Measurements from ENCODE around the gene MED13L. TPM values are rescaled to one million over a fixed set of nuclear protein-coding genes. Genes with fewer than 3 reads are reported as not detected.

MED13L gene
- total RNA-seq, 2 experiments from 2014 or later: 74.7 to 76.9 TPM

- Mint-ChIP-seq H3K9me3 (ENCODE audit: insufficient read depth) (no peaks in the 10 kb centered on the region), H3K36me3 (ENCODE audit: low read depth) (peaks cover 17% of the 10 kb centered on the region), H3K27me3 (ENCODE audit: low read depth) (no peaks in the 10 kb centered on the region), H3K4me1 (ENCODE audit: low read depth) (peaks cover 19% of the 10 kb centered on the region), H3K4me3 (no peak overlapping the region), H3K27ac (no peak overlapping the region)
- DNase-seq (no peak), ATAC-seq (peak; percentile 70)
- ChIA-PET CTCF (interaction anchor here (1.4 kb wide), 1 partner anchor 45 kb away, joined by 3 read pairs; no protein-coding TSS in a partner anchor), POLR2A (no interaction called here)
Observed at GRCh38 chr12:116087962-116088361, 189.5 kb downstream of the MED13L start.

DNA sequence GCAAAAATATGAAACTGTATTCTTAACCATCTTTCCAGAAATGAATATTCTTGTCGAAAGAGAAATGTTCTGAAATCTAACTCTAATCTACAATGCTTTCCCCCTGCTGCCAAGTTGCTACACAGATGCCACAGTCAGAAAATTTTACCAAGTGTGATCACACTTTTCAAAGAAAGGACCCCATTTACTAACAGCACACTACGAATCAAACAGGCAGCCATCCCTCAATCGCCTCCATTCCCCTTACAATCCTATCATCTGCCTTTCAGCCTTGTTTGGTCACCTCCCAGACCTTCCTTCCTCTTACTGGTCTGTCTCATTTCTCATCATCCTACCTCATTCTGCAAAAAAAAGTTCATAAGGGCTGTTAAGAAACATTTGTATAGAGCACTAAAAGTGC lies 190.1 kb downstream of the MED13L start:
- Mint-ChIP-seq H3K27me3 (ENCODE audit: low read depth) (no peaks in the 10 kb centered on the region), H3K4me3 (no peak overlapping the region), H3K9me3 (ENCODE audit: insufficient read depth) (no peaks in the 10 kb centered on the region), H3K4me1 (ENCODE audit: low read depth) (peaks cover 19% of the 10 kb centered on the region), H3K36me3 (ENCODE audit: low read depth) (peaks cover 17% of the 10 kb centered on the region), H3K27ac (no peak overlapping the region)
- ATAC-seq (no peak), DNase-seq (no peak)
- ChIA-PET CTCF (interaction anchor here (0.8 to 1.4 kb wide), 2 partner anchors 21 to 37 kb away, joined by 3 to 4 read pairs; no protein-coding TSS in a partner anchor), POLR2A (interaction anchor here (0.7 kb wide), 1 partner anchor 452 kb away, joined by 3 read pairs; no protein-coding TSS in a partner anchor)

- ChIA-PET CTCF (interaction anchor here (1.5 kb wide), 1 partner anchor 11 kb away, joined by 4 read pairs; no protein-coding TSS in a partner anchor), POLR2A (no interaction called here)
- DNase-seq (no peak), ATAC-seq (no peak)
- no peaks in the 10 kb centered on the region for H3K4me1 Mint-ChIP-seq (ENCODE audit: low read depth)
- no peaks in the 10 kb centered on the region for H3K27me3 Mint-ChIP-seq (ENCODE audit: low read depth)
- H3K4me3 Mint-ChIP-seq: no peak overlapping the region
- H3K36me3 Mint-ChIP-seq (ENCODE audit: low read depth): peaks cover 3% of the 10 kb centered on the region
- H3K9me3 Mint-ChIP-seq (ENCODE audit: insufficient read depth): no peaks in the 10 kb centered on the region
- H3K27ac Mint-ChIP-seq: no peak overlapping the region
Observed at GRCh38 chr12:116080415-116080814, 197.1 kb downstream of the MED13L start.

DNA sequence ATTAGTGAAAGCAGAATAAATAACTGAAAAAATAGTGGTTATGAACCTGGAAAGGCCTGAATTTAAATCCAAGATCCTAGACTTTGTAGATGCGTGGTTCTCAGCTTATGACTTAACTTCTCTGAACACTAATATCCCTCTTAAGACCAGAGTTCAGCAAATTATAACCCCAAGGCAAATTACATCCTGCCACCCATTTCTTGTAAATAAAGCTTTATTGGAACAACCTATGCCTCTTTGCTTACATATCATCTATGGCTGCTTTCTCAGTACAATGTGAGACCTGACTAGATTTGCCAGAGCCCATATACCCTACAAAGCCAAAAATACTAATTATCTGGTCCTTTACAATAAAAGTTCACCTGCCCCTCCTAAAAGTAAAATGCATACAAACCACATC lies 199.1 kb downstream of the MED13L start:
- peaks cover 6% of the 10 kb centered on the region for H3K4me1 Mint-ChIP-seq (ENCODE audit: low read depth)
- no peak overlapping the region for H3K4me3 Mint-ChIP-seq
- H3K36me3 Mint-ChIP-seq (ENCODE audit: low read depth): no peaks in the 10 kb centered on the region
- ChIA-PET CTCF (interaction anchor here (0.8 to 1.2 kb wide), 2 partner anchors 10 to 631 kb away, joined by 3 read pairs; no protein-coding TSS in a partner anchor), POLR2A (no interaction called here)
- no peak for DNase-seq
- ATAC-seq: no peak
- H3K27me3 Mint-ChIP-seq (ENCODE audit: low read depth): no peaks in the 10 kb centered on the region
- no peaks in the 10 kb centered on the region for H3K9me3 Mint-ChIP-seq (ENCODE audit: insufficient read depth)
- H3K27ac Mint-ChIP-seq: no peak overlapping the region

DNA sequence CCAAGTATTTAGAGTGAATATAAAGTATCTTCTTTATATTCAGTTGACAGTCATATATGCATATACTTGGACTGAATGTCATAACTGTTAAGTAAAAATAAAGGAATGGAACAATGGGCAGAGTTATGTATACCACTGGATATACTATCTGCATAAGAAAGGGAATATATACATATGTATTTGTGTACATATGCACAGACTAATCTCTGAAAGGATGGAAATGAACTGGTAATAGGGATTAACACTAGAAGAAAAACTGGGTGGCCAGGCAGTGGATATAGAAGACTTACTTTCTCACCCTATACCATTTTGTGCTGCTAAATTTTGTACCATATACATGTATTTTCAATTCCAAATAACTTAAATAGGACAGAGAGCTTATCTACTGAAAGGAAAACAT lies 200.1 kb downstream of the MED13L start:
- no peak for ATAC-seq
- no peak for DNase-seq
- Mint-ChIP-seq H3K27me3 (ENCODE audit: low read depth) (no peaks in the 10 kb centered on the region), H3K36me3 (ENCODE audit: low read depth) (no peaks in the 10 kb centered on the region), H3K9me3 (ENCODE audit: insufficient read depth) (no peaks in the 10 kb centered on the region), H3K4me1 (ENCODE audit: low read depth) (peaks cover 6% of the 10 kb centered on the region), H3K27ac (no peak overlapping the region), H3K4me3 (no peak overlapping the region)
- ChIA-PET POLR2A (interaction anchor here (0.6 kb wide), 1 partner anchor 8 kb away, joined by 3 read pairs; no protein-coding TSS in a partner anchor), CTCF (interaction anchor here (0.7 to 1.6 kb wide), 3 partner anchors 9 to 632 kb away, joined by 3 to 5 read pairs (median 3); no protein-coding TSS in a partner anchor)

DNA sequence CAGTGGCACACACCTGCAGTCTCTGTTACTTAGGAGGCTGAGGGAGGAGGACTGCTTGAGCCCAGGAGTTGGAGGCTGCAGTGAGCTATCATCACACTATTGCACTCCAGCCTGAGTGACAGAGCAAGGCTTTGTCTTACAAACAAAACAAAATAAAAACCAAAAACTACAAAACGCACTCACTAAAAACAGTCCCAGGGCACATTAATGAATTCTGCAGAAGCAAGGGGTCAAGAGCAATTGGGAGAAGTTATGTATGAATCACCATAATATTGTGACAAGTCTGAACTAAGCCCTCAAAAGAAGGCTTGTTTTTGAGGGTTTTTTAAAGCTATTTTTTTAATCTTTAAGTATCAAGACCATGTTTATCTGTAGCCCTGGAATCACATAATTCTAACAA lies 201.1 kb downstream of the MED13L start:
- ATAC-seq (no peak), DNase-seq (no peak)
- ChIA-PET CTCF (interaction anchor here (0.6 to 1.6 kb wide), 4 partner anchors 8 to 31 kb away, joined by 3 to 5 read pairs (median 3); no protein-coding TSS in a partner anchor), POLR2A (no interaction called here)
- Mint-ChIP-seq H3K4me1 (ENCODE audit: low read depth) (peaks cover 6% of the 10 kb centered on the region), H3K4me3 (no peak overlapping the region), H3K36me3 (ENCODE audit: low read depth) (no peaks in the 10 kb centered on the region), H3K9me3 (ENCODE audit: insufficient read depth) (no peaks in the 10 kb centered on the region), H3K27ac (no peak overlapping the region), H3K27me3 (ENCODE audit: low read depth) (no peaks in the 10 kb centered on the region)

DNA sequence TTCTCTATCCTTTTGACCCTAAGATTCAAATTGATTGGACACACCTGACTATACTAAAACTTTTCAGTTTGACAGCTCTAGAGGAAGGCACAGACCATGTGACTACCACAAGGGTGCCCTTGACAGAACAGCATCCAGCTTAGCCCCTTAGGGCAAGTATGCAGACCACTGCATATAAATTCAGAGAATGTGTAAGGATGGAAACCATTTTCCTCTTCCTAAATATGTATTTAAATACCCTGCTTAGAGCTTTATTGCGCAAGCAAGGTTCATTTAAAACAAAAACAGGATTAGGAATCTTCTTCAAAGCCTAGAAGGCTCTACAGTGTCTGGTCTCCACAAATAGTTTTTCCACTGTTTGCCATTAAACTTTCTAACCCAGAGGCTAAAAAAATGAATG lies 202.8 kb downstream of the MED13L start:
- no peaks in the 10 kb centered on the region for H3K36me3 Mint-ChIP-seq (ENCODE audit: low read depth)
- DNase-seq (no peak), ATAC-seq (no peak)
- ChIA-PET POLR2A (no interaction called here), CTCF (no interaction called here)
- H3K4me3 Mint-ChIP-seq: no peak overlapping the region
- H3K4me1 Mint-ChIP-seq (ENCODE audit: low read depth): peaks cover 6% of the 10 kb centered on the region
- no peaks in the 10 kb centered on the region for H3K9me3 Mint-ChIP-seq (ENCODE audit: insufficient read depth)
- H3K27me3 Mint-ChIP-seq (ENCODE audit: low read depth): no peaks in the 10 kb centered on the region
- H3K27ac Mint-ChIP-seq: no peak overlapping the region

GRCh38 chr12:116071555-116072230 lies 205.8 kb downstream of the MED13L start:
- Mint-ChIP-seq H3K4me1 (ENCODE audit: low read depth) (peaks cover 14% of the 10 kb centered on the region), H3K9me3 (ENCODE audit: insufficient read depth) (no peaks in the 10 kb centered on the region), H3K36me3 (ENCODE audit: low read depth) (no peaks in the 10 kb centered on the region), H3K4me3 (no peak overlapping the region), H3K27me3 (ENCODE audit: low read depth) (no peaks in the 10 kb centered on the region), H3K27ac (no peak overlapping the region)
- DNase-seq (no peak), ATAC-seq (no peak)
- POLR2A ChIA-PET: interaction anchor here (0.7 kb wide), 1 partner anchor 9 kb away, joined by 3 read pairs; no protein-coding TSS in a partner anchor
- CTCF ChIA-PET: interaction anchor here (1.2 kb wide), 1 partner anchor 19 kb away, joined by 3 read pairs; no protein-coding TSS in a partner anchor

DNA sequence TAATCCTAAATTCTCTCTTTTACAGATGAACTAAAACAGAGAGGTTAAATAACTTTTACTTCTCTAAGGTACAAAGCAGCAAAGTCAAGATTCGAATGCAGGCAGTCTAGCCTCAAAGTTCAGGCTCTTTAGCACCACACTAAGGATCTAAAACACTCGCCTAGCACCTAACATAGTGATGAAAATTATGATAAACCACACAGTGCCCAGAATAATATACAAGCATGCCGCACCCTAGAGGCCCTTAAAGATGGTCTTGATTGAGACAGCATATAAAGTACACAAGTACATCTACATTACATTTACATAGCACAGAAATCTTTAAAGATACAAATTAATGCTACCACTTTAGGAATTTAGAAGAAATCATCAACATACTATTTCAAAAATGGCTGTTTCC lies 207.0 kb downstream of the MED13L start:
- no peak for ATAC-seq
- POLR2A ChIA-PET: no interaction called here
- H3K4me1 Mint-ChIP-seq (ENCODE audit: low read depth): peaks cover 16% of the 10 kb centered on the region

DNA sequence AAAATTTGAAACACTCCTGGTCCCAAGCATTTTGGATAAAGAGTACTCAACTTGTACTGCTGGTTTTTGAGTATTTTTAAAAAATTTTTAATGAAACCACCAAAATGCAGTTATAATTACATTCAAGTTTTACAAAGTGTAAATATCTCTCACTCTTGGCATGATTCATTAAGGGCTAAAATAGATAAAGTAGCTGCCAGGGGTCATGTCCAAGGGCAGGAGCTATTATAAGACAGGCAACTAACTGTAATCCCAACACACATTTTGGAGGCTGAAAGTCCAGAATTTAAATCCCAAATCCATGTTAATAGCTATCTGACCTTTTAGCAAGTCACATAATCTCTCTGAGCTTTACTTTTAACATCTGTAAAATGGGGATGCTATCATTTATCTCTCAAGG lies 207.6 kb downstream of the MED13L start:
- H3K9me3 Mint-ChIP-seq (ENCODE audit: insufficient read depth): no peaks in the 10 kb centered on the region
- DNase-seq: no peak
- POLR2A ChIA-PET: no interaction called here

More for the DNA sequence above, 207.0 kb downstream of the MED13L start:
- DNase-seq: no peak
- no peaks in the 10 kb centered on the region for H3K27me3 Mint-ChIP-seq (ENCODE audit: low read depth)
- no peaks in the 10 kb centered on the region for H3K36me3 Mint-ChIP-seq (ENCODE audit: low read depth)
- H3K4me3 Mint-ChIP-seq: no peak overlapping the region
- no peak overlapping the region for H3K27ac Mint-ChIP-seq
- CTCF ChIA-PET: no interaction called here
- no peaks in the 10 kb centered on the region for H3K9me3 Mint-ChIP-seq (ENCODE audit: insufficient read depth)

DNA sequence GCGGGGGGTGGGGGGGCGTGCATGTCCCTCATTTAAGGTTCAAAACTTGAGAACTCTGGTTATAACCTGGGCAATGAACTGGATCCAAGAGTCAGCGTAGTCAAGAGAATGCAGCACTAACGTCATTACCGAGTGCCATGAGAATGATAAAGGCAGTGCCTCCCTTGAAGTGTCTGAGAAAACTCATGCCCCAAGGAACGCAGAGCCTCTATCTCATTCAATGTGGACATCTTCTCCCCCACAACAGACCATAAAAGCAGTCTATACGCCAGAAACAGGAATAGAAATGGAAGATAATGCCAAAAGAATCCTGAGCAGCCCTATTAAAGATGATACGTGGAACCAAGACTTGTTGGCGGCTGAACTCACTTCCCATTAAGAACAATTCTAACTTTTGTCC lies 208.6 kb downstream of the MED13L start:
- DNase-seq (no peak), ATAC-seq (no peak)
- Mint-ChIP-seq H3K36me3 (ENCODE audit: low read depth) (no peaks in the 10 kb centered on the region), H3K4me3 (no peak overlapping the region), H3K27ac (no peak overlapping the region), H3K4me1 (ENCODE audit: low read depth) (peaks cover 10% of the 10 kb centered on the region), H3K9me3 (ENCODE audit: insufficient read depth) (no peaks in the 10 kb centered on the region), H3K27me3 (ENCODE audit: low read depth) (no peaks in the 10 kb centered on the region)
- ChIA-PET CTCF (interaction anchor here (1.1 to 1.9 kb wide), 2 partner anchors 9 to 167 kb away, joined by 3 to 11 read pairs; no protein-coding TSS in a partner anchor), POLR2A (no interaction called here)

More for the DNA sequence above, 207.6 kb downstream of the MED13L start:
- CTCF ChIA-PET: interaction anchor here (1.0 kb wide), 1 partner anchor 22 kb away, joined by 3 read pairs; no protein-coding TSS in a partner anchor
- Mint-ChIP-seq H3K4me1 (ENCODE audit: low read depth) (peaks cover 12% of the 10 kb centered on the region), H3K27me3 (ENCODE audit: low read depth) (no peaks in the 10 kb centered on the region), H3K4me3 (no peak overlapping the region), H3K27ac (no peak overlapping the region), H3K36me3 (ENCODE audit: low read depth) (no peaks in the 10 kb centered on the region)
- no peak for ATAC-seq

DNA sequence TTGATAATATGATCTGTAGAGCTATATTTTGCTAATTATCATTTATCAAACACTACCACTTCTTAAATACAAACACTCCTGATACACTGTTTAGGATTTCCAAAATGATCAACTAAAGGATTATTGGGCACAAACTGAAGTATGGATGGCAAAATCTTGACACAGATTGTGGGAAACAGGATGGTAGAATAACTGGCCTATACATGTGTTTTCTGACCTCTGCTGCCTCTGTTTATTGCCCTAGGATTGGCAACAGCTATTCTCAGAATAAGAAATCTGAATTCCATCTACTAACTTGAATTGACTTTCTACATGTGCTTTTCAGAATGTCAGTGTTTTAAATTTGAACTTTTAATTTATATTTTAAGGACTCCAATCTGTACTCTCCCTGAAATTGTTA lies 209.1 kb downstream of the MED13L start:
- Mint-ChIP-seq H3K27me3 (ENCODE audit: low read depth) (no peaks in the 10 kb centered on the region), H3K4me1 (ENCODE audit: low read depth) (peaks cover 10% of the 10 kb centered on the region), H3K9me3 (ENCODE audit: insufficient read depth) (no peaks in the 10 kb centered on the region), H3K4me3 (no peak overlapping the region), H3K36me3 (ENCODE audit: low read depth) (no peaks in the 10 kb centered on the region), H3K27ac (no peak overlapping the region)
- CTCF ChIA-PET: interaction anchor here (0.6 to 1.9 kb wide), 11 partner anchors 9 to 636 kb away, joined by 3 to 11 read pairs (median 3); no protein-coding TSS in a partner anchor
- POLR2A ChIA-PET: interaction anchor here (0.8 kb wide), 1 partner anchor 68 kb away, joined by 3 read pairs; no protein-coding TSS in a partner anchor
- ATAC-seq (no peak), DNase-seq (no peak)

All from activated CD8-positive, alpha-beta T cell treated with anti-CD3 and anti-CD28 coated beads, Interleukin-2, amount 10 ng/mL, durations not matched to agents 7 days and 5 days (primary cell).